ENCODE results near the gene ME1. TPM values are rescaled to one million over a fixed set of nuclear protein-coding genes. Genes with fewer than 3 reads are reported as not detected.
"Not testable (repeated sequence)": the region's sequence is repeated elsewhere in the genome, so short reads cannot be mapped to it uniquely, and the experiment has no call there.

The ME1 gene
- total RNA-seq, 1 experiment from 2014 or later: 23.1 TPM

- no peak for DNase-seq (ENCODE audit: low spot score)
Observed at GRCh38 chr6:83431545-83432155, 799 bp upstream of the ME1 start.

GRCh38 chr6:83429857-83430610, 817 bp downstream of the ME1 start:
- peak; percentile 52 for DNase-seq (ENCODE audit: low spot score)

GRCh38 chr6:83429269-83429668, 1.6 kb downstream of the ME1 start:
- no peak for DNase-seq (ENCODE audit: low spot score)

GRCh38 chr6:83424392-83425018, 6.3 kb downstream of the ME1 start:
- DNase-seq (ENCODE audit: low spot score): no peak

- DNase-seq (ENCODE audit: low spot score): peak; percentile 36
Observed at GRCh38 chr6:83417880-83418663, 12.8 kb downstream of the ME1 start.

GRCh38 chr6:83413068-83413467, 17.8 kb downstream of the ME1 start:
- DNase-seq (ENCODE audit: low spot score): no peak

GRCh38 chr6:83411731-83412130, 19.1 kb downstream of the ME1 start:
- DNase-seq (ENCODE audit: low spot score): no peak

- no peak for DNase-seq (ENCODE audit: low spot score)
Observed at GRCh38 chr6:83403191-83403590, 27.7 kb downstream of the ME1 start.

- DNase-seq (ENCODE audit: low spot score): no peak
Observed at GRCh38 chr6:83389606-83390005, 41.2 kb downstream of the ME1 start.

- DNase-seq (ENCODE audit: low spot score): no peak
Observed at GRCh38 chr6:83385473-83385872, 45.4 kb downstream of the ME1 start.

- DNase-seq (ENCODE audit: low spot score): no peak
Observed at GRCh38 chr6:83384751-83385150, 46.1 kb downstream of the ME1 start.

GRCh38 chr6:83381949-83382348, 48.9 kb downstream of the ME1 start:
- DNase-seq (ENCODE audit: low spot score): no peak

GRCh38 chr6:83378621-83379388, 52.0 kb downstream of the ME1 start:
- peak; percentile 41 for DNase-seq (ENCODE audit: low spot score)

- no peak for DNase-seq (ENCODE audit: low spot score)
Observed at GRCh38 chr6:83371423-83371822, 59.4 kb downstream of the ME1 start.

- DNase-seq (ENCODE audit: low spot score): no peak
Observed at GRCh38 chr6:83370567-83370966, 60.3 kb downstream of the ME1 start.

GRCh38 chr6:83369692-83370091, 61.2 kb downstream of the ME1 start:
- DNase-seq (ENCODE audit: low spot score): no peak

- DNase-seq (ENCODE audit: low spot score): no peak
Observed at GRCh38 chr6:83368577-83368976, 62.3 kb downstream of the ME1 start.

GRCh38 chr6:83367104-83367503, 63.7 kb downstream of the ME1 start:
- DNase-seq (ENCODE audit: low spot score): no peak

- no peak for DNase-seq (ENCODE audit: low spot score)
Observed at GRCh38 chr6:83365931-83366330, 64.9 kb downstream of the ME1 start.

- DNase-seq (ENCODE audit: low spot score): not testable (repeated sequence)
Observed at GRCh38 chr6:83362349-83362748, 68.5 kb downstream of the ME1 start.

- DNase-seq (ENCODE audit: low spot score): peak; percentile 38
Observed at GRCh38 chr6:83359638-83360037, 71.2 kb downstream of the ME1 start.

- DNase-seq (ENCODE audit: low spot score): no peak
Observed at GRCh38 chr6:83354747-83355146, 76.1 kb downstream of the ME1 start.
